ENCODE results near the gene RSRP1. TPM values are rescaled to one million over a fixed set of nuclear protein-coding genes. Genes with fewer than 3 reads are reported as not detected.

RSRP1 gene
- total RNA-seq, 1 donor from 2014 or later: 106 TPM

DNA sequence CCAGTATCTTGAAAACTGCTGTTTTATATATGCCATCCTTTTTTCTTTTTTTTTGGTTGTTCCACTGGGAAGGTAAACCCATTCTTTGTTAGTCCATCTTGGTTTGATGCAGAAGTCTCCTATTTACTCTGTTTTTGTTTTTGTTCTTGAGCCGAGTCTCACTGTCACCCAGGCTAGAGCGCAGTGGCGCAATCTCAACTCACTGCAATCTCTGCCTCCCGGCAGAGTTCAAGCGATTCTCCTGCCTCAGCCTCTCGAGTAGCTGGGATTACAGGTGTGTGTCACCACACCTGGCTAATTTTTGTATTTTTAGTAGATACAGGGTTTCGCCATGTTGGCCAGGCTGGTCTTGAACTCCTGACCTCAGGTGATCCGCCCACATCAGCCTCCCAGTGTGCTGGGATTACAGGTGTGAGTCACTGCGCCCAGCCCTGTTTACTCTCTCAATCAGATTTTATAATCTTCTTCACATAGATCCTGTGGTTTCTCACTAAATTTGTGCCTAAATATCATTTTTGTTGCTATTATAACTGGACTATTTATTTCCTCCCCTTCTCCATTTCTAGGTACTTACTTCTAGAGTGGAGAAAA is 27.5 kb downstream of the RSRP1 start:
- no peak for DNase-seq (ENCODE audit: low spot score)

DNA sequence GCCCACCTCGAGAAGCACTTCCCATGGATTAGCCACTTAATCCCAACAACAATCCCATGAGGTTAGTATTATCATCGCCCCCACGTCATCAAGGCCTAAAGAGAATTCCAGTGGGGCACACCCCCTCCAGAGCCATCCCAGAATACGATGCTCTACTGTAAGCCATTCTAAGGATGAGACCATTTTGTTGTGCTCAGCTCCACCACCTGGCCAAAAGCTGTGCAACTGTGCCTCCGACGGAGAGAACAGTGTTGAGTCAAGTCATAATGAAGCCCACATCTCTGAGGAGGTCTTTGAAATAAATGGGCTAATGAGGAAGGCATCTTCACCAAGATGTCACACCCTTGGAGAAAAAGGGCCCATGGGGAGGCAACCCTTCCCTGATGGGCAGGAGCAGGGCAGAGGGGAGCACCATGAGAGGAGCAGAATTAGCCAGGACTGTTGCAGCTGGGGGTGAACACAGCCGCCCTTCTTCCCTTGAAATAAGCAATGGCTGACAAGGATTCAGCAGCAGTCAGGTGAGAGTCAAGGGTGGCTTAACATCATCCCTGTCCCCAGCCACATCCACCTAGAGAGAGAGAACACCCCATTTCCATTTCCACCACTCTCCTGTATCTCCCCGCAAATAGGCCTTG is 29.5 kb downstream of the RSRP1 start:
- DNase-seq (ENCODE audit: low spot score): no peak

DNA sequence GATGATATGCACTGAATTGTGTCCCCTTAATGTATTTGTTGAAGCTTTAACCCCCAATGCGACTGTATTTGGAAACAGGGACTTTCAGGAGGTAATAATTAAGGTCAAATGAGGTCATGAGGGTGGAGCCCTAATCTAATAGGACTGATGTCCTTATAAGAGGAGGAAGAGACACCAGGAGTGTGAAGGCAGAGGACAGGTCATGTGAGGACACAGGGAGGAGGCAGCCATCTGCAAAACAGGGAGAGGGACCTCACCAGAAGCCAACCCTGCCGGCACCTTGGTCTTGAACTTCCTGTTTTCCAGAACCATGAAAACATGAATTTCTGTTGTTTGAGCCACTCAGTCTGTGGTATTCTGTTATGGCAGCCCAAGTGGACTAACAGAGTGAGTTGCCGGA is 30.2 kb downstream of the RSRP1 start:
- DNase-seq (ENCODE audit: low spot score): no peak

DNA sequence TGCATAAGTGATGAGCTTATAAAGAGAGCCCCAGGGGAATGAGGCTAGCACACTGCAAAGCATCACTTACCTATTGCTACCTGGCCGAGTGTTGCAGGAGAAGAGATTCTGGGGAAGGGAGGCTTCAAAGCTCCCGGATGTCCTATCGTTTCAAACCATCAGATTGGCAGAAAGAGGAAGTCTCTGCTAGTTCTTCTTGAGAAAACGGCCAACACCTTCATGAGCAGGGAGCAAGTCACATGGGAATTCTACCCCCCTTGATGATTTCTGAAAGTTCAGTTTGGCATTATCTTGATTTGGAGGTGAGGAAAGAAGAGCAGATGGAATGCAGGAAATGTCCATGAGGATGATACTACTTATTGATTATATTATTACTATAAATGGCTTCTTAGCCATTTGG is 31.1 kb downstream of the RSRP1 start:
- DNase-seq (ENCODE audit: low spot score): no peak

DNA sequence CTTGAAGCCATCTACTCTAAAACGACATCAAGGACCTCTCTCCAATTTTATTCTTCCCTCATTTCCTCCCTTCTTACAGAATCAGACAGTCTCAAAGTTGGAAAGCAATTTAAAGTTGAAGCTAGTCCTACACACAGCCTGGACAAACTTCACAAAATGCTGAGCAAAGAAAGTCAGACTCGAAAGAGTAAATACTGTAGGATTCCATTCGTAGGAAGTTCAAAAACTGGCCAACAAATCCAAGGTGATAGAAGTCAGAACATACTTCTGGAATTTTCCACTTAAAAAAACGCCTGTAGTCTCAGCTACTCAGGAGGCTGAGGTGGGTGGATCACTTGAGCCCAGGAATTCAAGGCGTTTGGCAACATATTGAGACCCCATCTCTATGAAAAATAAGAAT is 34.5 kb downstream of the RSRP1 start:
- no peak for DNase-seq (ENCODE audit: low spot score)

DNA sequence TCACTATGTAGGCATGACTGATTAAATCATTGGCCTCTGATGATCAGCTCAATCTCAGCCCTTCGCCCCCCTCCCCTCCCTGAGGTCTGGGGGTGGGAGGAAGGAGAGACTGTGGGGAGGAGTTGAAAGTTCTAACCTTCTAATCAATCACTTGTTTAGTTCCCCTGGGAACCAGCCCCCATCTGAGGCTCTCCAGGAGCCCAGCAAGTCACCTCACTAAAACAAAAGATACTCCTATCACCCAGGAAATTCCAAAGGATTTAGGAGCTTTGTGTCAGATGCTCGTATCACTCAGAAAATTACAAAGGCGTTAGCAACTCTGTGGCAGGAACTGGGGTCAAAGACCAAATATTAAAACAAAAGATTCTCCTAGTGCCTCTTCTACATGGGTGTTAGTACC is 36.5 kb downstream of the RSRP1 start:
- DNase-seq (ENCODE audit: low spot score): no peak

DNA sequence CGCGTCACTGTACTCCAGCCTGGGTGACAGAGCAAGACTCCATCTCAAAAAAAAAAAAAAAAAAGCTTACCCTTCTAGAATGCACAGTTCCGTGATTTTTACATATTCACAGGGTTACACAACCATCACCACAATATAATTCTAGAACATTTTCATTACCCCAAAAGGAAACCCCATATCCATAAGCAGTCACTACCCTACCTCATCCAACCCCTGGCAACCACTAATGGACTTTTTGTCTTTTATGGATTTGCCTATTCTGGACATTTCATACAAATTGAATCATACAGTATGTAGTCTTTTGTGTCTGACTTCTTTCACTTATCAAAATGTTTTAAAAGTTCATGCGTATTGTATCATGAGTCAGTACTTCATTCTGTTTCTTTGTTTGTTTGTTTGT is 37.7 kb downstream of the RSRP1 start:
- DNase-seq (ENCODE audit: low spot score): no peak

DNA sequence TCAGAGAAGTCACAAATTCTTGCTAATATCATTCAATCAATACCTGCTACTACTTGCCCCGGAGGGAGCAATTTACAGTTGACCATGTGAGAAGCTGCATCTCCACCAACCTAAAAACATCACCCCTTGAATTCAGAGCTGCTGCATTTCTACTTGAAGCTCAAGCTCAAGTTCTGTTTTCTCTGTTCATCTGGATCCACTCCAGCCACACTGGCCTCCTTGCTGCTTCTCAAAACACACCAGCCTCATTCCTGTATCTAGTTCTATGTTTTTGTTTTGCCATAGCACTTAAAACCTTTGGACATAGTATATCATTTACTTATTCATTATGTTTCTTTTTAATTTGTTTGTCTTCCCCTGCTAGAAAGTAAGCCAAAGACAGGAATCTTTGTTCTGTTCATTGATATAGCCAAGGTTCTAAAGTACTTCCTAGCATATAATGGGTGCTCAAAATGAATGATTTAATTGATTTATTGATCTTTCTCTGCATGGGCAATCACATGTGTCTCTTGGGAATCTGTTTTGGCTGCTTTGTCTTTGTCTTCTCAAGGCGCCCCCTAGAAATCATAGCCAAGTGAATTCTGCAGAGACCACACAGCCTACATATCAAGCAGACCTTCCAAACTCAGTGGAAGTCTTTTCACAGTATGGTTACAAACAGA is 38.6 kb downstream of the RSRP1 start:
- DNase-seq (ENCODE audit: low spot score): no peak

DNA sequence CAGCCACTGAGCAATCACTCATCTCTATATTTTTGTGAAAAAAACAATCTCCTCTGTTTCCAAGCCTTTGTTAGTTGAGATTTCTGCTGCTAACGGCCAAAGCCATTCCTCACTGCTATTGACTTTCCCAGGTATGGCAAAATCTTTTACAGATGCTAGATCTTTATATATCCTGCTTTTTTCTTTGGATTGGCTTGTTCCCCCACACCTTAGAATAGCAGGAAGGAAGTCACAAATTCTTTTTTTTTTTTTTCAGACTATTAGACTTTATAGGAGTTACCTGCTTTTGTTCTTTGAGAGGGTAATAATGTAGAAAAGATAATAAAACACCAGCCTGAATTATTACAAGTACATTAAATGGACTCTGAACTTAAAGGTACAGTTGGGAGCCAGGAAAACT is 39.2 kb downstream of the RSRP1 start:
- no peak for DNase-seq (ENCODE audit: low spot score)

DNA sequence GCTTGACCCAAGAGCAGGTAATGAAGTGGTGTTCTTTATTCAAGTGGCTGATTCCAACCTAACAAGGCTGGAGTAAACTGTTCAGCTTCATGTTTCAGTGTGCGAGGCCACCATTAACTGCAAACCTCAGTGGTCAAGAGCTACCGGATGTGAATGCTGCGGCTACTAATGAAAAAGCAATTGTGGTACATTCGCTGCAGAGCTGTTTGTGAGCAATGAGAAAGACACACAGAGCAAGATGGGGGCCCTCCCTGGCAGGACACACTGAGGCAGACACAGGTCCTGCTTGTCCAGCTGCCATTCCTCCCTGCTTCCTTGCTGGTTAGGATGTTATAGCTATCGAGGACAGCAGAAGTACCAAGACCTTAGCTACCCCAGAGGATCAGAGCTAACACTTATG is 41.1 kb downstream of the RSRP1 start:
- DNase-seq (ENCODE audit: low spot score): no peak

DNA sequence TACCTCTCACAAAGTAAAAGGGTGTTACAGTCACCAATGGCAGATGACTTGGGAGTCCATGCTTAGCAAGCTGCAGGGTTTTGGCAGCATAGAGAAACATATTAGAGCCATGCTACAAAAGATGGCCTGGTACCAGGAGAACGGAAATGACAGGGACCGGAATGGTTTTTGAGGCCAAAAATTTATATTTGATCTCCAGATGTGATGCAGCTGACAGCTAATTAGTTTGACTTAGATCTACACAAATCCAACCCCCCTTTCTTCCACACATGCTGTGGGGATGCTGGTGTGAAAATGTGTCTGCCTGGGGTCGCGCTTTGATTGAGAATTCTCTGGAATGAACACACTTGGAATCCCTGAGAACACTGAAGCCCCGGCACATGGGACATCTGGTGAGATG is 41.5 kb downstream of the RSRP1 start:
- DNase-seq (ENCODE audit: low spot score): no peak

DNA sequence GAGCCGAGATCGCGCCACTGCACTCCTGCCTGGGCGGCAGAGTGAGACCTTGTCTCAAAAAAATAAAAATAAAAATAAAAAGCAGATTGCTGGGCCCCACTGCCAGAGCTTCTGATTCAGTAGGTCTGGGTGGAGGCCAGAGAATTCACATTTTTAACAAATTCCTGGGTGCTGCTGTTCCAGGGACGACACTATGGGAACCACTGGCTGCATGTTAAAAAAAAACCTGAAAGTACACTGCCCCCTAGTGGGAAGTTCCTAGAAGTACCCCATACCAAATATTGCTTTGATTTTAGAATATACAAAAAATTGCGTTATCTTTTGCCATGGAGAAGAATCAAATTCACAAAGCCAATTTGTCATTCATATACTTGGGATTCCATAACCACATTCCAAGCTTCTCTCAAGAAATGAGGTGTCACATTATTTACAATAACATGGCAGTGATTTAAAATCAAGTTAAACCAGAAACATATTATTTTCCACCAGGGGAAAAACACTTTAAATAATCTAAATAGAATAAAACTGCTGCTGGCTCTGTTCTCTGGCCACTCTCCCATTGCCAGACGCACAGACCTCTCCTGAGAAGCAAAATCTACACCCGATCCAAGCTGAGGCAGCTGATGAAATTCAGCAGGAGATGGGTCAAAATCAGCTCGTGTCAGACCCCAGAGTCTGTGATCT is 42.3 kb downstream of the RSRP1 start:
- DNase-seq (ENCODE audit: low spot score): peak; percentile 69

DNA sequence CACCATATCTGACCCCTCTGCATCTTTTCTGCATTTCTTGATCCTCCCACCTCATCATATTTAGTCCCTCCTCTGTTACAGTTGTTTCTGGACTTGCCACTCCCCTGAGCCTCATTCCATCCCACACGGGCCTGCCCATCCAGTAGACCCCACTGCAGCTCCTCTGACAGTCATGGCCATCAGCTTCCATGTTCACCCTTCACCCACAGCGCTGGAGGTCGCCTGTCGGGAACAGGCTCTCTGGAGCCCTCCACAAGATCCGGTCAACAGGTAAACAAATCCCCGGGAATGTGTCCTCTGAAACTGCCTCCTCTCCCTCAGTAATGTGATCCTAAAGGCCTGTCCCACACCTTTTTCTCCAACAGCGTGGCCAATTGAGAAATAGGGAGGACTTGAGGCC is 46.2 kb downstream of the RSRP1 start:
- no peak for DNase-seq (ENCODE audit: low spot score)

DNA sequence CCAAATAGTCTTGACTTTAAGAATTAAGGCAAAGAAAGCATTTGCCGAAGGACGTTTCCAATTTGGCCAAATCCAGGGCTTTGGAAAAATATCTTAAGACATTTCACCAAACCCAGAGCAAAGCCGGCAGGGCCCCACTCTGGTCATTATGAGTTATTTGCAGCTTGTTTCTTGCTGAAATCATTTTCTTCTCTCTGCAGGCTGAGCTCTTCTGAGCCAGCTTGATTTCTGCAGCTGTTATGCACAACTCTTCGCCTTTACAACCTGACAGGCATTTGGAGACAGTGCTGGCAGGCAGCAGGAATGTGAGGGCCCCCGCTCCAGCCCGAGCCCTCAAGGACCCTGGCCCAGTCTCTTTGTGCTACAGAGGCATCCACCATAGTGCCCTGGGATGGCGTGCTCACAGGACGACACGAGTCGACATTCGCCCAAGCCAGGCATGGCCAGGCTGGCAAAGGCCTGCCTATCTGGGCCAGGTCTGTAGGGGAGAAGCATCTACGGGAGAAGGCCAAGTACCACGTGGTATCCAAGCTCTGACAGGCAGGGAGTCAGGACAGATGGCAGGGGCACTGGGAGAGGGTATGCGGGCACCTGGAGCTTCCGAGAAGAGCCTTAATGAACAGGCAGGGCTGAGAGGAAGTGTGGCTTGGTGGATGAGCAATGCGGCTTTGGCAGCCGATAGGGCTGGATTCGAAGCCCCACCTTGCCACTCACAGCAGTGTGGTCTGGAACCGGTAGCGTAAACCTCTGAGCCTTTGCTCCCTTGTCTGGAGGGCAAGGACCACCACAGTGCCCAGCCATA is 47.2 kb downstream of the RSRP1 start:
- DNase-seq (ENCODE audit: low spot score): peak; percentile 91

DNA sequence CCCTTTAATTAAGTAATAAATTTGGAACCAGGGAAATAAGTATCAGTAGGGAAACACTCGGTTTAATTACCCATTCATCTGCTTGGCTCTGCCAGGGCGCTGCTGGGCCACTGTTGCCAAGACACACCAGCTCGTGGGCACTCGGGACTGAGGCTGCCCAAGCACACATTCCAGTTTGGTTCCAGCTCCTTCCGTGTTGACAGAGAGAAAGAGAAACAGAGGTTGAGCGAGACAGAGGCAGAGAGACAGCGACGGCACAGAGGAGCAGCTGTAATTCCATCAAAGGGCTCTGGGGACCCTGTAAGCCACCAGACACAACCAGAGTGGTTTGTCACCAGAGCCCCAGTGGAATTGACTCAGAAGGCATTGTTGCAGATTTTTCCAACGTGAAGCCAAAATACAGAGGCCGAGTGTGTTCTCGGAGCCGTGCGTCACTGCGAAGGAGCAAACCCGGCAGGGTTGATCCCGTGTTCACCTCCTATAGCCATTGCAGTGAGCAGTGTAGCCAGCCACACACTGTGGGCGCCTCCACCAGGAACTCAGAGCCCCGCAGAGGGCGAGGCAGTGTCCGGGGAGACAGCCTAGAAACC is 48.5 kb downstream of the RSRP1 start:
- DNase-seq (ENCODE audit: low spot score): no peak

DNA sequence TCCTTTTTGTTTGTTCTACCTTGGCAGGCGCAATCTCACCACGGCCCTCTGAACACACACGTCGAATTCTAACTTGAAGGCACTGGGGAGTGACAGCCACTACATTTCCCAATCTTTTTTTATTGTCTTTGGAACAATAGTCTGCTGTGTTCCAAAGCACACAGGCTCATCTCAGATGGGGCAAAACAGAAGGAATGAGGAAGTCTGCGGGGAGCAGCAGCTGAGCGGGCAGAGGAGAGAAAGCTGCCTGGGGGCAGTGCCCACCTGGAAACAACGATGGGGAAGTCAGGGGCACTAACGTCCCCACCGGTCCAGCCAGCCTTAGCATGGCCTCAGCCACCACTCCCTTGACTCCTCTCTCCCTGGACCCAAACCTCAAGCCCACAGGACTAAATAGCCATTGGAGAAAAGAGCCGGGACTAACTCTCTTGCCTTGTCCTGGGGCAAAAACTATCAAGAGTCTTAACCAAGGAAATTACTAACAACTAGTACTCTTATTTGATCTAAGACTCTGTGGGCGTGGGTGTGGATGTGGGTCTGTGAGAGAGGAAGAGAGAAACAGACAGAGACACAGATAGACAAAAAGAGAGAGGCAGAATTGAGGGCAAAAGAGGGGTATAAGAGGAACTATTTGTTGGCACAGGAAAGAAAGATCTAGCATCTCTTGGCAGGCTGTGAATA is 49.1 kb downstream of the RSRP1 start:
- no peak for DNase-seq (ENCODE audit: low spot score)

DNA sequence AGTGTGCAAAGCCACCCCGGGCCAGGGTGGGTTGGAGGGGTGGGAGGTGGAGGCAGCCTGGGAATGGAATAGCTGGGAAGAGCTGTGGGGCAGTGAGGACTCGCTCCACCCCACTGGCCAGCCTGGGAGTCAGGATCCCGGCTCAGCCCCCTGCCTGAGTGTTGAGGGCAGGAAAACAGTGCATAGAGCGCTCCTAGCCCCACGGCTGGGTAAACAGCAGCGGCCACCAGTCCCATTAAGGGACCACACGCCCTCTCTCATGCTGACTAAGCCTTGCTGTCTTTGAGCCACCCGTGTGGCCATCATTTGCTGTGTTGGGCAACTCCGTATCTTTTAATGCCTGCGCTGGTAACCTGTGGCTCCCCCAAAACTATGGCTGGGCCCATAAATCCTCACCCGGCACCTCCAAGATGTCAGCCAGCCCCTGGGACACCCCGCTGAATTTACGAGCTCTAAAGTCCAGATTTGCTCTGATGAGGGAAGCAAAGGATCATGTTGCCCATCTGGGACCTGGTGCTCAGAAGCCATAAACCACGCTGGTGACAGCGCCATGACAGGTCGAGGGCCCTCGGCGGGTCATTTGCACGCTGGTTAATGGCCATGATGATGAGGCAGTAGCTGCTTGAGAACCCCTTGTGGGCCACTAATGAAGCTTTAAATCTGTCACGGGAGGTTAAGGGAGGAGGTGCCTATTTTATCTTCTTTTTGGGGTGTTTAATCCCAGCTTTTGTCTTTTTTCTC is 49.8 kb downstream of the RSRP1 start:
- no peak for DNase-seq (ENCODE audit: low spot score)

DNA sequence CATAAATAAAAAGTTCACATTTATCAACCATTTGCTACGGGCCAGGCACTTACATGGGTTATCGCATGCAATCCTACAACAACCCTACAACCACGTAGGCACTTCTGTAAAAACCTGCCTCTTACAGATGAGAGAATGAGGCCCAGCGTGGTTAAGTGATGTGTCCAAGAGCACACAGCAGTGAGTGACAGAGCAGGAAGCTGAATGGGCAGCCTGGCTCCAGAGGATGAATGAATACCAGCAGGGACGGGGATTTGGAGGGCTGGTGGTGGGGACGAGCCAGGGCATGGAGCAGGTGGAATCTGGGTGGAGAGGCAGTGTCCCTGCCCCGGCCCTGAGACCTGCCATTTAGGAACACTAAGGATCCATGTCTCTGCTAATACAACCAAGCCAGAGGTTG is 50.4 kb downstream of the RSRP1 start:
- DNase-seq (ENCODE audit: low spot score): no peak

DNA sequence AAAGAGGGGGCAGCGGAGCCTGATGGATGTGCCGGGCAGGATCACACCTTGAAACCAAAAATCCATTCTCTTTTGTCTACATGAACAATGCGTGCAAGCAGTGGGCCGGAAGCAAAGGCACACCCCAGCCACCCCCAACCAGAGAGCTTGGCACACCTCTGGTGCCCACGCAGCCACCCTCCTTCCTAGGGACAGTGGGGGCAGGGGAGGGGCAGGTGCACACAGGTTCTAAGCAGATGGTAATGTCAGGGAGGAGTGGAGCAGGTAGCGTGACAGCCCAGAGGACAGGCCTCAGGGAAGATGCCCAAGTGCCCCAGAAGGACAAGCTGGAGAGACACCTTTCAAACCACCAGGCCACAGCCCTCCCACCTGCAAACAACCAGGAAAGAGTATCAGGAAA is 51.4 kb downstream of the RSRP1 start:
- no peak for DNase-seq (ENCODE audit: low spot score)

DNA sequence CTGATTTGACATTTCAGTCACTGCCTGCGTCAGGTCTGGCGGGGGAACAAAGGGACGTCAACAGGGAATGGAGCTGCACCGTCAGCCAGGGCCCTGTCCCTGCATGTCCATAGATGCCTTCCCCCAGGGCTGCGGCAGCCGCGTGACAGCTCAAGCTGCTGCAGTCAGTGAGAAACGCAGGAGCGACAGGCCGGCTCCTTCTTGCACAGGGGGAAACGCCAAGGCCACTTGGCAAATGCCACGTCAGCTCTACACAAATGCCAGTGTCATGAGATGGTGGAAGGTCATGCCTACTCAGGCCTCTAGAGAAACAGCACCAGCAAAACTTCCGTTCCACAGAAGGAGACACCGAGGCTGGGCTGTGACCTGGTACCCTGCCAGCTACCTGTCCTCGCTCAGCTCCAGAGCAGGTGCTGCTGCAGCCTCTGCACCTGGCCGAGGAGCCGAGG is 52.7 kb downstream of the RSRP1 start:
- DNase-seq (ENCODE audit: low spot score): peak; percentile 67
